HCT116 (cell line): Measurements from ENCODE around the gene HEG1. TPM values are rescaled to one million over a fixed set of nuclear protein-coding genes. Genes with fewer than 3 reads are reported as not detected.

ENCODE experiments used
- ATAC-seq: fragments of 200-7000 bp; cut with Tn5 transposase; 2 replicates; pipeline ENCODE4 v1.9.1; 2020; ENCODE audit warnings: mild to moderate bottlenecking, moderate library complexity
- BruUV-seq: library from RNA; stranded (reverse); fragments of 400-500 nt; replicated peaks from 2 replicates; lab custom pipeline; 2021; lab: Mats Ljungman, UMichigan
- CTCF ChIA-PET: fragments of 300-600 bp; sonication (Branson Sonifier 250); formaldehyde crosslinking; loops from one replicate; lab custom pipeline; 2021; ENCODE audit warnings: antibody characterized with exemption; lab: Charles Lee
- POLR2A ChIA-PET: fragments of 300-600, 350-600 bp; sonication (Branson Sonifier 250); formaldehyde crosslinking; loops from one replicate; lab custom pipeline; 2021; ENCODE audit warnings: antibody characterized with exemption; lab: Charles Lee
- RAD21 ChIA-PET, 2 experiments: fragments of 300-600 bp; sonication (Branson Sonifier 250); formaldehyde crosslinking; loops; one replicate each; lab custom pipeline; 2023; ENCODE audit warnings: low total read pairs in 2 of 2; ENCODE audit not compliant: uncharacterized antibody in 2 of 2, unreplicated experiment in 2 of 2, low non-redundant PET in 1 of 2; lab: Charles Lee
- DNase-seq: peaks from one replicate; pipeline ENCODE4 v3.0.0-alpha.2; 2010; ENCODE audit warnings: low read depth, low spot score
- H2AFZ ChIP-seq: fragments of 200-600 bp; shearing (Covaris generic), sonication (generic); 2 replicates; pipeline ENCODE4 v1.6.1; 2017; ENCODE audit warnings: low read depth, mixed run types, mixed read lengths, antibody characterized with exemption, low read length; ENCODE audit not compliant: poor library complexity, severe bottlenecking
- H3K27ac ChIP-seq: 2 replicates; pipeline ENCODE4 v1.5.1; 2012; ENCODE audit warnings: low read depth, low read length
- H3K27me3 ChIP-seq: fragments of 200-600 bp; sonication (generic); 2 replicates; pipeline ENCODE4 v1.6.1; 2016; ENCODE audit warnings: mixed run types, low read length, mixed read lengths; ENCODE audit not compliant: insufficient read depth
- H3K36me3 ChIP-seq, 2 experiments: fragments of 200-500 bp in 1 of 2; fragments of 200-600 bp in 1 of 2; sonication (Bioruptor generic) in 1 of 2; sonication (generic) in 1 of 2; 2 replicates each; pipeline versions ENCODE4 v1.5.1 to v1.6.1; 2014 to 2016; ENCODE audit warnings: low read length in 2 of 2, inconsistent platforms in 1 of 2, mixed read lengths in 1 of 2, mixed run types in 1 of 2; ENCODE audit not compliant: insufficient read depth in 2 of 2, control insufficient read depth in 1 of 2
- H3K4me1 ChIP-seq, 2 experiments: fragments of 200-600 bp in 1 of 2; sonication (generic) in 1 of 2; 2 replicates each; pipeline versions ENCODE4 v1.5.1 to v1.6.1; 2012 to 2017; ENCODE audit warnings: low read length in 2 of 2, inconsistent platforms in 1 of 2, mild to moderate bottlenecking in 1 of 2, mixed read lengths in 1 of 2, mixed run types in 1 of 2, moderate library complexity in 1 of 2; ENCODE audit not compliant: insufficient read depth in 2 of 2, control insufficient read depth in 1 of 2
- H3K4me2 ChIP-seq: fragments of 200-600 bp; sonication (generic); 2 replicates; pipeline ENCODE4 v1.6.1; 2017; ENCODE audit warnings: mixed run types, low read length, mixed read lengths
- H3K4me3 ChIP-seq, 2 experiments: fragments of 200-600 bp in 1 of 2; sonication (generic) in 1 of 2; replicated peaks in 1 of 2; 2 replicates each; pipeline ENCODE4 v1.5.1; 2011 to 2016; ENCODE audit warnings: low read length in 2 of 2, control low read depth in 1 of 2, low read depth in 1 of 2, mild to moderate bottlenecking in 1 of 2, mixed read lengths in 1 of 2, mixed run types in 1 of 2
- H3K79me2 ChIP-seq: fragments of 200-600 bp; sonication (generic); 2 replicates; pipeline ENCODE4 v1.6.1; 2017; ENCODE audit warnings: mild to moderate bottlenecking, mixed run types, low read length, moderate library complexity, mixed read lengths; ENCODE audit not compliant: insufficient read depth
- H3K9ac ChIP-seq: fragments of 200-600 bp; sonication (generic); 2 replicates; pipeline ENCODE4 v1.6.1; 2016; ENCODE audit warnings: low read length, mixed read lengths
- H3K9me2 ChIP-seq: fragments of 200-600 bp; sonication (generic), shearing (Covaris generic); 2 replicates; pipeline ENCODE4 v1.6.1; 2017; ENCODE audit warnings: mixed run types, mild to moderate bottlenecking, moderate library complexity; ENCODE audit not compliant: insufficient read depth
- H3K9me3 ChIP-seq, 2 experiments: fragments of 200-500 bp in 1 of 2; fragments of 200-600 bp in 1 of 2; sonication (Bioruptor generic) in 1 of 2; sonication (generic) in 1 of 2; 2 replicates each; pipeline ENCODE4 v1.6.1; 2014 to 2017; ENCODE audit warnings: low read length in 2 of 2, mixed read lengths in 2 of 2, inconsistent platforms in 1 of 2, low read depth in 1 of 2, mild to moderate bottlenecking in 1 of 2, mixed run types in 1 of 2, moderate library complexity in 1 of 2; ENCODE audit not compliant: control insufficient read depth in 1 of 2, insufficient read depth in 1 of 2
- H4K20me1 ChIP-seq: fragments of 200-600 bp; sonication (generic), shearing (Covaris generic); 2 replicates; pipeline ENCODE4 v1.6.1; 2017; ENCODE audit warnings: mixed run types, mild to moderate bottlenecking, moderate library complexity; ENCODE audit not compliant: insufficient read depth
- ATF3 ChIP-seq: IDR thresholded peaks from 2 replicates; pipeline ENCODE4 v1.6.1; 2012
- CBX3 ChIP-seq: IDR thresholded peaks from 2 replicates; pipeline ENCODE4 v1.6.1; 2012; ENCODE audit warnings: low read depth
- CEBPB ChIP-seq: IDR thresholded peaks from 2 replicates; pipeline ENCODE4 v1.6.1; 2012; ENCODE audit warnings: low read depth
- CTCF ChIP-seq, 3 experiments: fragments of 200-600 bp in 1 of 3; sonication (generic) in 1 of 3; IDR thresholded peaks in 2 of 3; conservative IDR thresholded peaks in 1 of 3; 2 replicates each; pipeline ENCODE4 v1.5.1; 2012 to 2017; ENCODE audit warnings: low read depth in 2 of 3, low read length in 2 of 3, antibody characterized with exemption in 1 of 3, borderline replicate concordance in 1 of 3, control low read depth in 1 of 3, mild to moderate bottlenecking in 1 of 3, mixed read lengths in 1 of 3, mixed run types in 1 of 3, moderate library complexity in 1 of 3; ENCODE audit not compliant: insufficient read depth in 1 of 3
- EGR1 ChIP-seq: IDR thresholded peaks from 2 replicates; pipeline ENCODE4 v1.6.1; 2012; ENCODE audit warnings: low read depth
- ELF1 ChIP-seq: IDR thresholded peaks from 2 replicates; pipeline ENCODE4 v1.6.1; 2012; ENCODE audit warnings: low read depth, borderline replicate concordance
- EZH2 ChIP-seq: fragments of 200-600 bp; sonication (generic); IDR thresholded peaks from 2 replicates; pipeline ENCODE4 v1.6.1; 2017; ENCODE audit warnings: antibody characterized with exemption, mixed run types
- EZH2phosphoT487 ChIP-seq: fragments of 200-600 bp; IDR thresholded peaks from 2 replicates; pipeline ENCODE4 v1.6.1; 2018; ENCODE audit warnings: antibody characterized with exemption, borderline replicate concordance
- FOSL1 ChIP-seq: IDR thresholded peaks from 2 replicates; pipeline ENCODE4 v1.6.1; 2012; ENCODE audit warnings: low read depth
- POLR2A ChIP-seq: IDR thresholded peaks from 2 replicates; pipeline ENCODE4 v1.7.0; 2011; ENCODE audit warnings: borderline replicate concordance; ENCODE audit not compliant: insufficient read depth, insufficient read length; ENCODE audit errors: extremely low read depth
- POLR2AphosphoS5 ChIP-seq: IDR thresholded peaks from 2 replicates; pipeline ENCODE4 v1.6.1; 2011; ENCODE audit warnings: mild to moderate bottlenecking, low read depth, low read length, moderate library complexity
- RAD21 ChIP-seq: IDR thresholded peaks from 2 replicates; pipeline ENCODE4 v1.6.1; 2012; ENCODE audit warnings: low read depth, mild to moderate bottlenecking
- REST ChIP-seq: IDR thresholded peaks from 2 replicates; pipeline ENCODE4 v1.6.1; 2012; ENCODE audit warnings: low read depth
- SIN3A ChIP-seq: IDR thresholded peaks from 2 replicates; pipeline ENCODE4 v1.6.1; 2012; ENCODE audit warnings: low read depth
- SP1 ChIP-seq: IDR thresholded peaks from 2 replicates; pipeline ENCODE4 v1.6.1; 2012; ENCODE audit warnings: low read depth
- SRF ChIP-seq: IDR thresholded peaks from 2 replicates; pipeline ENCODE4 v1.6.1; 2012; ENCODE audit warnings: low read depth
- TCF7L2 ChIP-seq: IDR thresholded peaks from 2 replicates; pipeline ENCODE4 v1.7.0; 2011; ENCODE audit warnings: borderline replicate concordance, inconsistent platforms; ENCODE audit not compliant: insufficient read depth, insufficient read length; ENCODE audit errors: extremely low read depth
- YY1 ChIP-seq: IDR thresholded peaks from 2 replicates; pipeline ENCODE4 v1.6.1; 2011; ENCODE audit warnings: low read length, low read depth, moderate library complexity, mild to moderate bottlenecking; ENCODE audit not compliant: insufficient replicate concordance; ENCODE audit errors: extremely low read depth
- ZBTB33 ChIP-seq: IDR thresholded peaks from 2 replicates; pipeline ENCODE4 v1.6.1; 2011; ENCODE audit warnings: mild to moderate bottlenecking, low read length, moderate library complexity; ENCODE audit not compliant: insufficient replicate concordance; ENCODE audit errors: extremely low read depth
- ZFX ChIP-seq: fragments of 450-650 bp; IDR thresholded peaks from 2 replicates; pipeline ENCODE4 v1.6.1; 2017
- intact Hi-C: fragments of 100-400 bp; cut with micrococcal nuclease; formaldehyde crosslinking; loops from 2 replicates; pipeline ENCODE4 v1.10.0; 2022
- total RNA-seq: library from RNA; stranded (reverse); gene quantifications from one replicate; pipeline ENCODE4 v1.2.1, GENCODE V29; 2021; ENCODE audit not compliant: unreplicated experiment

HEG1 gene
- total RNA-seq, 1 experiment from 2014 or later, result 2.6 TPM

- no peak for ATAC-seq
- no peaks in the 10 kb centered on the region for H3K9me2 ChIP-seq
- H3K79me2 ChIP-seq, result no peaks in the 10 kb centered on the region
- H3K9ac ChIP-seq, result no peak overlapping the region
- H3K36me3 ChIP-seq, result 0 out of 4 replicates have a peak, but pooled peaks cover 0 to 6% of the 10 kb centered on the region in 2 experiments
- TF ChIP-seq YY1 (no peak), POLR2A (no peak), ELF1 (no peak), CBX3 (no peak), EZH2 (no peak), TCF7L2 (no peak), REST (no peak), ZBTB33 (no peak), CEBPB (no peak), SP1 (no peak), RAD21 (no peak), SIN3A (no peak), EGR1 (no peak), FOSL1 (no peak), ATF3 (no peak), SRF (no peak), EZH2phosphoT487 (no peak), ZFX (no peak), CTCF (IDR thresholded peaks at IDR 0.05 in 2 of 3, conservative IDR thresholded peaks at IDR 0.05 in 1 of 3; ENCODE audit: borderline replicate concordance in 1 of 3, insufficient read depth in 1 of 3, low read depth in 2 of 3, low read length in 2 of 3) (no peak), POLR2AphosphoS5 (no peak)
- TF ChIP-seq, all 23 proteins: peak for 0
- no TSS peak for BruUV-seq
- H3K4me2 ChIP-seq, result no peak overlapping the region
- POLR2A ChIA-PET, result no interaction called here
- H4K20me1 ChIP-seq, result no peaks in the 10 kb centered on the region
- CTCF ChIA-PET, result no interaction called here
- H3K27me3 ChIP-seq, result no peaks in the 10 kb centered on the region
- intact Hi-C loops, result no loop called here
- no peaks in the 10 kb centered on the region for H3K9me3 ChIP-seq
- DNase-seq, result no peak
- RAD21 ChIA-PET, result no interaction called here
- H2AFZ ChIP-seq, result no peak overlapping the region
- no peak overlapping the region for H3K4me3 ChIP-seq
- H3K27ac ChIP-seq, result no peak overlapping the region
- peaks cover 1 to 8% of the 10 kb centered on the region in 2 experiments; a peak in 3 of 4 replicates for H3K4me1 ChIP-seq
Measured at GRCh38 chr3:125105116-125105515, 49.3 kb upstream of the HEG1 start.
